ENCODE data around the gene ENPP4. TPM values are rescaled to one million over a fixed set of nuclear protein-coding genes. Genes with fewer than 3 reads are reported as not detected.

Gene ENPP4
- total RNA-seq, 1 donor from 2014 or later: 4.8 TPM

- no peak for TF ChIP-seq CTCF (IDR thresholded peaks at IDR 0.05; ENCODE audit: unreplicated experiment)
- DNase-seq (ENCODE audit: low spot score in 2 of 2, unreplicated experiment in 2 of 2): no peak
- H3K9me3 Mint-ChIP-seq: peaks cover 38% of the 10 kb centered on the region
- no peaks in the 10 kb centered on the region for H3K27me3 Mint-ChIP-seq (ENCODE audit: low read depth)
- H3K36me3 Mint-ChIP-seq: peaks cover 4% of the 10 kb centered on the region
- H3K4me1 Mint-ChIP-seq: peaks cover 15% of the 10 kb centered on the region
- H3K27ac Mint-ChIP-seq: no peak overlapping the region
- no peak overlapping the region for H3K4me3 Mint-ChIP-seq
Measured at GRCh38 chr6:46095251-46095650, 34.5 kb upstream of the ENPP4 start.

- Mint-ChIP-seq H3K36me3 (peaks cover 4% of the 10 kb centered on the region), H3K9me3 (peaks cover 38% of the 10 kb centered on the region), H3K27me3 (ENCODE audit: low read depth) (no peaks in the 10 kb centered on the region), H3K4me3 (no peak overlapping the region), H3K27ac (no peak overlapping the region), H3K4me1 (peaks cover 11% of the 10 kb centered on the region)
- no peak for TF ChIP-seq CTCF (IDR thresholded peaks at IDR 0.05; ENCODE audit: unreplicated experiment)
- DNase-seq (ENCODE audit: low spot score in 2 of 2, unreplicated experiment in 2 of 2): no peak
Measured at GRCh38 chr6:46097366-46097765, 32.4 kb upstream of the ENPP4 start.

GRCh38 chr6:46098678-46099077, 31.1 kb upstream of the ENPP4 start:
- H3K9me3 Mint-ChIP-seq: peaks cover 27% of the 10 kb centered on the region
- H3K4me3 Mint-ChIP-seq: no peak overlapping the region
- H3K36me3 Mint-ChIP-seq: peaks cover 4% of the 10 kb centered on the region
- DNase-seq (ENCODE audit: low spot score in 2 of 2, unreplicated experiment in 2 of 2): no peak
- peak overlapping the region; percentile 20 for H3K27ac Mint-ChIP-seq
- peaks cover 11% of the 10 kb centered on the region for H3K4me1 Mint-ChIP-seq
- no peaks in the 10 kb centered on the region for H3K27me3 Mint-ChIP-seq (ENCODE audit: low read depth)
- TF ChIP-seq CTCF (IDR thresholded peaks at IDR 0.05; ENCODE audit: unreplicated experiment): no peak

- Mint-ChIP-seq H3K36me3 (peaks cover 4% of the 10 kb centered on the region), H3K4me1 (peaks cover 11% of the 10 kb centered on the region), H3K9me3 (peaks cover 17% of the 10 kb centered on the region), H3K27ac (no peak overlapping the region), H3K4me3 (no peak overlapping the region), H3K27me3 (ENCODE audit: low read depth) (no peaks in the 10 kb centered on the region)
- TF ChIP-seq CTCF (IDR thresholded peaks at IDR 0.05; ENCODE audit: unreplicated experiment): no peak
- DNase-seq (ENCODE audit: low spot score in 2 of 2, unreplicated experiment in 2 of 2): no peak
Measured at GRCh38 chr6:46099952-46100351, 29.8 kb upstream of the ENPP4 start.

GRCh38 chr6:46102123-46102522, 27.7 kb upstream of the ENPP4 start:
- peaks cover 5% of the 10 kb centered on the region for H3K9me3 Mint-ChIP-seq
- H3K36me3 Mint-ChIP-seq: no peaks in the 10 kb centered on the region
- H3K4me1 Mint-ChIP-seq: peaks cover 11% of the 10 kb centered on the region
- no peak for DNase-seq (ENCODE audit: low spot score in 2 of 2, unreplicated experiment in 2 of 2)
- H3K4me3 Mint-ChIP-seq: no peak overlapping the region
- TF ChIP-seq CTCF (IDR thresholded peaks at IDR 0.05; ENCODE audit: unreplicated experiment): no peak
- H3K27ac Mint-ChIP-seq: no peak overlapping the region
- H3K27me3 Mint-ChIP-seq (ENCODE audit: low read depth): no peaks in the 10 kb centered on the region

Data from mesothelial cell of epicardium (in vitro differentiated cells).